NK-92 treated with Interleukin-12 subunit alpha and Interleukin-12 subunit beta, amount 100 ng/mL, for 24 hours (cell line): Measurements from ENCODE around the gene WFS1.

Experiments used
- DNase-seq: peaks from one replicate; lab custom pipeline; 2025; lab: John Stamatoyannopoulos, UW

WFS1 gene

GRCh38 chr4:6269616-6270511, at the start of gene WFS1:
WFS1 (plus strand) TSS chr4:6269850; CDS start chr4:6277456, 7,606 bp downstream.
- peak; percentile 96 for DNase-seq

- no peak for DNase-seq
These were observed 48.3 kb upstream of the WFS1 start for GRCh38 chr4:6221301-6221850.

- DNase-seq: no peak
These were observed 47.5 kb upstream of the WFS1 start for GRCh38 chr4:6221851-6222760.

GRCh38 chr4:6222761-6223292, 46.8 kb upstream of the WFS1 start:
- no peak for DNase-seq

- no peak for DNase-seq
These were observed 44.9 kb upstream of the WFS1 start for GRCh38 chr4:6224735-6225134.

- no peak for DNase-seq
These were observed 44.2 kb upstream of the WFS1 start for GRCh38 chr4:6225469-6225868.

- no peak for DNase-seq
These were observed 43.1 kb upstream of the WFS1 start for GRCh38 chr4:6226506-6226905.

GRCh38 chr4:6227412-6228157, 42.1 kb upstream of the WFS1 start:
- no peak for DNase-seq

- DNase-seq: no peak
These were observed 41.2 kb upstream of the WFS1 start for GRCh38 chr4:6228158-6229067.

- DNase-seq: no peak
These were observed 40.6 kb upstream of the WFS1 start for GRCh38 chr4:6229095-6229494.

- no peak for DNase-seq
These were observed 39.8 kb upstream of the WFS1 start for GRCh38 chr4:6229671-6230501.

GRCh38 chr4:6230502-6230785, 39.2 kb upstream of the WFS1 start:
- DNase-seq: no peak

- DNase-seq: no peak
These were observed 38.6 kb upstream of the WFS1 start for GRCh38 chr4:6230827-6231662.

- DNase-seq: no peak
These were observed 37.9 kb upstream of the WFS1 start for GRCh38 chr4:6231663-6232165.

- DNase-seq: no peak
These were observed 36.5 kb upstream of the WFS1 start for GRCh38 chr4:6232836-6233785.

- no peak for DNase-seq
These were observed 35.7 kb upstream of the WFS1 start for GRCh38 chr4:6233929-6234328.

- DNase-seq: no peak
These were observed 34.6 kb upstream of the WFS1 start for GRCh38 chr4:6235012-6235411.
